NB4 (cell line): ENCODE measurements around the gene VSTM2A.

Source experiments
- DNase-seq: peaks from one replicate; pipeline ENCODE4 v3.0.0; 2010; ENCODE audit warnings: low read depth
- H3K4me3 ChIP-seq: one replicate; pipeline ENCODE4 v1.5.1; 2011; ENCODE audit warnings: mild to moderate bottlenecking, low read depth, low read length, moderate library complexity
- MAX ChIP-seq: IDR thresholded peaks from 2 replicates; pipeline ENCODE4 v1.6.1; 2011; ENCODE audit warnings: low read depth, low read length
- MYC ChIP-seq: IDR thresholded peaks from 2 replicates; pipeline ENCODE4 v1.6.1; 2011; ENCODE audit warnings: low read depth, low read length
- POLR2A ChIP-seq: IDR thresholded peaks from 2 replicates; pipeline ENCODE4 v1.6.1; 2011; ENCODE audit warnings: mild to moderate bottlenecking; ENCODE audit not compliant: insufficient read length; ENCODE audit errors: extremely low read depth
- TF ChIP-seq, protein P1 (sequence below): IDR thresholded peaks from one replicate; pipeline ENCODE4 v1.5.1; 2012; ENCODE audit warnings: low read depth, low read length

VSTM2A gene

GRCh38 chr7:54544527-54545240, 2.5 kb downstream of the VSTM2A start:
- DNase-seq = no peak
- H3K4me3 ChIP-seq = no peak overlapping the region
- TF ChIP-seq MYC = no peak
- TF ChIP-seq MAX = no peak
- no peak for TF ChIP-seq POLR2A
- TF ChIP-seq, protein P1, sequence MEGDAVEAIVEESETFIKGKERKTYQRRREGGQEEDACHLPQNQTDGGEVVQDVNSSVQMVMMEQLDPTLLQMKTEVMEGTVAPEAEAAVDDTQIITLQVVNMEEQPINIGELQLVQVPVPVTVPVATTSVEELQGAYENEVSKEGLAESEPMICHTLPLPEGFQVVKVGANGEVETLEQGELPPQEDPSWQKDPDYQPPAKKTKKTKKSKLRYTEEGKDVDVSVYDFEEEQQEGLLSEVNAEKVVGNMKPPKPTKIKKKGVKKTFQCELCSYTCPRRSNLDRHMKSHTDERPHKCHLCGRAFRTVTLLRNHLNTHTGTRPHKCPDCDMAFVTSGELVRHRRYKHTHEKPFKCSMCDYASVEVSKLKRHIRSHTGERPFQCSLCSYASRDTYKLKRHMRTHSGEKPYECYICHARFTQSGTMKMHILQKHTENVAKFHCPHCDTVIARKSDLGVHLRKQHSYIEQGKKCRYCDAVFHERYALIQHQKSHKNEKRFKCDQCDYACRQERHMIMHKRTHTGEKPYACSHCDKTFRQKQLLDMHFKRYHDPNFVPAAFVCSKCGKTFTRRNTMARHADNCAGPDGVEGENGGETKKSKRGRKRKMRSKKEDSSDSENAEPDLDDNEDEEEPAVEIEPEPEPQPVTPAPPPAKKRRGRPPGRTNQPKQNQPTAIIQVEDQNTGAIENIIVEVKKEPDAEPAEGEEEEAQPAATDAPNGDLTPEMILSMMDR = no peak

DNA sequence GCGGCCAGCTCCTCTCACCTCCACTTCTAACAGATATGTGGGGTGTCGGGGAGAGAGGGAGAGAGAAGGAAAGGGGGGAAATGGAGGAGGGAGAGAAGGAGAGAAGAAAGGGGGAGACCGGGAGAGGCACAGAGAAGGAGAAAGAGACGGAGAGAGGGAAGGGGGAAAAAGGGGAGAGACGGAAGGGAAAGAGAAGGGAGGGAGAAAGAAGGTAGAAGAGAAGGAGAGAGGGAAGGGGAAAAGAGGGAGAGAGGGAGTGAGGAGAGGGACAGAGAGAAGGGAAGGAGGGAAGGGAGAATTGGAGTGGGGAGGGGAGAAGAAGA, 3.0 kb downstream of the VSTM2A start:
- no peak overlapping the region for H3K4me3 ChIP-seq
- DNase-seq = no peak
- TF ChIP-seq MYC = no peak
- TF ChIP-seq, protein P1 = no peak
- TF ChIP-seq MAX = no peak
- no peak for TF ChIP-seq POLR2A

DNA sequence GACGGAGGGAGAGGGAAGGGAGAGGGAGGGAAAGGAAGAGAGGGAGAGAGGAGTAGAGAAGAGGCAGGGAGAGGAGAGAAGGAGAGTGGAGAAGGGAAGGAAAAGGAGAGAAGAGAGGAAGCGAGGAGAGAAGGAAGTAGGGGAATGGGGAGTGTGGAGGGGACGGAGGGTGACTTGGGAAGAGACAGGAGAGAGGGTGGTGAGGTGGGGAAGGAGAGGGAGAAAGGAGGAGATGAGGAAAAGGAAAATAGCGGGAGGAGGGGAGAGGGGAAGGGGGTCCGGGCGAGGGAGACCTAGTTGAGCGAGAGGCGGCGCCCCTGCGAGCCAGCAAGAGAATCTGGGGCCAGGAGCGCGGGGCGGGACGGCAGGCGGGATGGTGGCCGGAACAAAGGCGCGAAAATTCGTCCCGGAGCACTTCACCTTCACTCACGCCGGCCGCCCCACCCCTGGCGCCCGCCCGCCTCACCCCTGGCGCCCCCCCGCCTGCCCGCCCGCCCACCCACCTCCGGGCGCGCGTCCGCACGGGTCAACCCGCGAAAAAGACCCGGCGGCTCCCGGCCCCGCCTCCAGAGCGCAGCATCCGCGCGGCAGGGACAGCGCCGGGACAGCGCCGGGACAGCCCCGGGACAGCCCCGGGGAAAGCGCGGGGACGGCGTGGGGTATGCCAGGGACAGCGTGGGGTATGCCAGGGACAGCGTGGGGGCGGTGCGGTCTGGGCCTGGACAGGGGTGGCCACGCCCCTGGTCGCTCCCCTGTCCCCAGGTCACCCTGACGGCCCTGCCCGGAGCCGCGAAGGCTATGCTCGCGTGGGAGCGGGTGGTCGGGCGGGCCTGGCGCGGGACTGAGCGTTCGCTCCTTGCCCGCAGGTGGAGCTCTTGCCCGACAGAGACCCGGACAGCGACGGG, 4.2 kb downstream of the VSTM2A start:
- DNase-seq = no peak
- H3K4me3 ChIP-seq = no peak overlapping the region
- TF ChIP-seq, protein P1 = no peak

DNA sequence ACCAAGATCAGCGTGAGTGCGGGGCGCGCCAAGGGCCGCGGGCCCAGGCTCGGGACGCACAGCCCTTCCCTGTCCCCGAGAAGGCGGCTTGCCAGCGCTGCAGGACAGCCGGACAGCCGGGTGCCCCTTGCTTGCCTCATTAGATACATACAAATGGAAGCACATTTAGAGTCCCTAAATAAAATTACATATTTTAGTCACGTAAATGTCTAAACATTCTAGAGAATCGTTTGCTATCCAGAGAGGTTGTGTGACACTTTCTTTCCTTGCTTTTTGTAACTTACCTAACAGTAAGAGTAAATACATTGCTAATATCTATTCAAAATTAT, 4.8 kb downstream of the VSTM2A start:
- no peak for DNase-seq
- TF ChIP-seq MAX (no peak), MYC (no peak), POLR2A (no peak)
- TF ChIP-seq, protein P1 = no peak
- H3K4me3 ChIP-seq = no peak overlapping the region

GRCh38 chr7:54550471-54550870, 8.3 kb downstream of the VSTM2A start:
- TF ChIP-seq, protein P1 = no peak
- TF ChIP-seq MAX (no peak), POLR2A (no peak), MYC (no peak)
- H3K4me3 ChIP-seq = no peak overlapping the region
- DNase-seq = no peak
